ENCODE measurements around the gene PLA2G10.

Gene PLA2G10

GRCh38 chr16:14629612-14629918 is 64.5 kb downstream of the PLA2G10 start:
- ChIA-PET POLR2A (interaction anchor here (1.1 to 2.0 kb wide), 2 partner anchors 9 to 17 kb away, joined by 5 to 11 read pairs; no protein-coding TSS in a partner anchor), CTCF (no interaction called here)
- Histone ChIP-seq H3K4me3 (ENCODE audit: low read depth, low read length) (peak overlapping the region; percentile 71), H3K9me3 (ENCODE audit: control insufficient read depth, insufficient read depth, low read depth, low read length) (no peaks in the 10 kb centered on the region), H3K36me3 (ENCODE audit: control insufficient read depth in 2 of 2, insufficient read depth in 1 of 2, low read length in 2 of 2) (peaks cover 31 to 41% of the 10 kb centered on the region in 2 experiments), H3K4me1 (ENCODE audit: control insufficient read depth, insufficient read depth, low read length) (0 out of 2 replicates have a peak, but pooled peaks cover 4% of the 10 kb centered on the region), H3K27ac (ENCODE audit: extremely low read depth, low read depth, low read length) (peak overlapping the region; percentile 77)
- TF ChIP-seq ZNF707 (tag by site-specific recombination; IDR thresholded peaks at IDR 0.05) (no peak), PBX3 (CRISPR knock-in tag; IDR thresholded peaks at IDR 0.05) (no peak), SP7 (tag by site-specific recombination; IDR thresholded peaks at IDR 0.05) (no peak), SCRT1 (tag by site-specific recombination; IDR thresholded peaks at IDR 0.05; ENCODE audit: borderline replicate concordance) (no peak), ZNF302 (tag by site-specific recombination; IDR thresholded peaks at IDR 0.05; ENCODE audit: low read depth) (no peak), ZBTB1 (tag by site-specific recombination; IDR thresholded peaks at IDR 0.05) (no peak), MYNN (tag by site-specific recombination; IDR thresholded peaks at IDR 0.05; ENCODE audit: borderline replicate concordance) (0 out of 2 replicates have a peak, but pooled peaks have one; percentile 50), HOXC10 (CRISPR knock-in tag; IDR thresholded peaks at IDR 0.05) (0 out of 2 replicates have a peak, but pooled peaks have one; percentile 65), TCF7L2 (IDR thresholded peaks at IDR 0.05; ENCODE audit: borderline replicate concordance, low read depth, low read length) (no peak), GLIS1 (tag by site-specific recombination; IDR thresholded peaks at IDR 0.05) (0 out of 2 replicates have a peak, but pooled peaks have one; percentile 32), PRDM10 (tag by site-specific recombination; IDR thresholded peaks at IDR 0.05) (0 out of 2 replicates have a peak, but pooled peaks have one; percentile 9), GLIS2 (tag by site-specific recombination; IDR thresholded peaks at IDR 0.05) (peak; percentile 78), WT1 (tag by site-specific recombination; IDR thresholded peaks at IDR 0.05) (no peak), PRDM6 (tag by site-specific recombination; IDR thresholded peaks at IDR 0.05) (no peak), ZNF26 (tag by site-specific recombination; IDR thresholded peaks at IDR 0.05) (no peak), ZNF362 (tag by site-specific recombination; IDR thresholded peaks at IDR 0.05) (no peak), HOXD13 (CRISPR knock-in tag; IDR thresholded peaks at IDR 0.05; ENCODE audit: borderline replicate concordance) (no peak), ZNF623 (tag by site-specific recombination; IDR thresholded peaks at IDR 0.05) (no peak), IKZF3 (tag by site-specific recombination; IDR thresholded peaks at IDR 0.05) (no peak), ZNF530 (tag by site-specific recombination; IDR thresholded peaks at IDR 0.05; ENCODE audit: low read depth) (no peak), ZNF112 (tag by site-specific recombination; IDR thresholded peaks at IDR 0.05) (no peak), ZNF121 (tag by site-specific recombination; IDR thresholded peaks at IDR 0.05) (no peak), SP3 (tag by site-specific recombination; IDR thresholded peaks at IDR 0.05) (no peak), OVOL3 (tag by site-specific recombination; IDR thresholded peaks at IDR 0.05) (no peak), ZBTB17 (tag by site-specific recombination; IDR thresholded peaks at IDR 0.05) (peak; percentile 70)

Measured in HEK293 (cell line).